ENCODE results near the gene ELMO1. TPM values are rescaled to one million over a fixed set of nuclear protein-coding genes. Genes with fewer than 3 reads are reported as not detected.

Gene ELMO1
- total and polyA plus RNA-seq, 2 experiments from 2014 or later, result 6.5 to 24.9 TPM

DNA sequence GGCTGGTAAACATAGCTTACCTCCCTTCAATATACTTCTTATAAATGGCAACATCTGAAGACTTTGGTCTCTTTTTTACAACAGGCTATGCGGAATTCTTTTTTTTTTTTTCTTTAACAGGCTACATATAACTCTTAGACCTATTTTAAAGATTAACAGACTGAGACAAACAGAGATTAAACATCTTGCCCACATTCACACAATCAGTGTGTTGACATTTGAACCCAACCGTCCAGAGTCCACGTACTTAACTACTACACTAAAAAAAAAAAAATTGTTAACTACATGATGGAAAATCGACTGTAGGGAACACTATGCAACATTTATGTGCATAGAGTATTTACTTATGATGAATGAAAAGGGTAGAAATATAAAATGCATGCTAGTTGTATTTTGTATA is 298.5 kb downstream of the ELMO1 start:
- TF ChIP-seq, protein P1, sequence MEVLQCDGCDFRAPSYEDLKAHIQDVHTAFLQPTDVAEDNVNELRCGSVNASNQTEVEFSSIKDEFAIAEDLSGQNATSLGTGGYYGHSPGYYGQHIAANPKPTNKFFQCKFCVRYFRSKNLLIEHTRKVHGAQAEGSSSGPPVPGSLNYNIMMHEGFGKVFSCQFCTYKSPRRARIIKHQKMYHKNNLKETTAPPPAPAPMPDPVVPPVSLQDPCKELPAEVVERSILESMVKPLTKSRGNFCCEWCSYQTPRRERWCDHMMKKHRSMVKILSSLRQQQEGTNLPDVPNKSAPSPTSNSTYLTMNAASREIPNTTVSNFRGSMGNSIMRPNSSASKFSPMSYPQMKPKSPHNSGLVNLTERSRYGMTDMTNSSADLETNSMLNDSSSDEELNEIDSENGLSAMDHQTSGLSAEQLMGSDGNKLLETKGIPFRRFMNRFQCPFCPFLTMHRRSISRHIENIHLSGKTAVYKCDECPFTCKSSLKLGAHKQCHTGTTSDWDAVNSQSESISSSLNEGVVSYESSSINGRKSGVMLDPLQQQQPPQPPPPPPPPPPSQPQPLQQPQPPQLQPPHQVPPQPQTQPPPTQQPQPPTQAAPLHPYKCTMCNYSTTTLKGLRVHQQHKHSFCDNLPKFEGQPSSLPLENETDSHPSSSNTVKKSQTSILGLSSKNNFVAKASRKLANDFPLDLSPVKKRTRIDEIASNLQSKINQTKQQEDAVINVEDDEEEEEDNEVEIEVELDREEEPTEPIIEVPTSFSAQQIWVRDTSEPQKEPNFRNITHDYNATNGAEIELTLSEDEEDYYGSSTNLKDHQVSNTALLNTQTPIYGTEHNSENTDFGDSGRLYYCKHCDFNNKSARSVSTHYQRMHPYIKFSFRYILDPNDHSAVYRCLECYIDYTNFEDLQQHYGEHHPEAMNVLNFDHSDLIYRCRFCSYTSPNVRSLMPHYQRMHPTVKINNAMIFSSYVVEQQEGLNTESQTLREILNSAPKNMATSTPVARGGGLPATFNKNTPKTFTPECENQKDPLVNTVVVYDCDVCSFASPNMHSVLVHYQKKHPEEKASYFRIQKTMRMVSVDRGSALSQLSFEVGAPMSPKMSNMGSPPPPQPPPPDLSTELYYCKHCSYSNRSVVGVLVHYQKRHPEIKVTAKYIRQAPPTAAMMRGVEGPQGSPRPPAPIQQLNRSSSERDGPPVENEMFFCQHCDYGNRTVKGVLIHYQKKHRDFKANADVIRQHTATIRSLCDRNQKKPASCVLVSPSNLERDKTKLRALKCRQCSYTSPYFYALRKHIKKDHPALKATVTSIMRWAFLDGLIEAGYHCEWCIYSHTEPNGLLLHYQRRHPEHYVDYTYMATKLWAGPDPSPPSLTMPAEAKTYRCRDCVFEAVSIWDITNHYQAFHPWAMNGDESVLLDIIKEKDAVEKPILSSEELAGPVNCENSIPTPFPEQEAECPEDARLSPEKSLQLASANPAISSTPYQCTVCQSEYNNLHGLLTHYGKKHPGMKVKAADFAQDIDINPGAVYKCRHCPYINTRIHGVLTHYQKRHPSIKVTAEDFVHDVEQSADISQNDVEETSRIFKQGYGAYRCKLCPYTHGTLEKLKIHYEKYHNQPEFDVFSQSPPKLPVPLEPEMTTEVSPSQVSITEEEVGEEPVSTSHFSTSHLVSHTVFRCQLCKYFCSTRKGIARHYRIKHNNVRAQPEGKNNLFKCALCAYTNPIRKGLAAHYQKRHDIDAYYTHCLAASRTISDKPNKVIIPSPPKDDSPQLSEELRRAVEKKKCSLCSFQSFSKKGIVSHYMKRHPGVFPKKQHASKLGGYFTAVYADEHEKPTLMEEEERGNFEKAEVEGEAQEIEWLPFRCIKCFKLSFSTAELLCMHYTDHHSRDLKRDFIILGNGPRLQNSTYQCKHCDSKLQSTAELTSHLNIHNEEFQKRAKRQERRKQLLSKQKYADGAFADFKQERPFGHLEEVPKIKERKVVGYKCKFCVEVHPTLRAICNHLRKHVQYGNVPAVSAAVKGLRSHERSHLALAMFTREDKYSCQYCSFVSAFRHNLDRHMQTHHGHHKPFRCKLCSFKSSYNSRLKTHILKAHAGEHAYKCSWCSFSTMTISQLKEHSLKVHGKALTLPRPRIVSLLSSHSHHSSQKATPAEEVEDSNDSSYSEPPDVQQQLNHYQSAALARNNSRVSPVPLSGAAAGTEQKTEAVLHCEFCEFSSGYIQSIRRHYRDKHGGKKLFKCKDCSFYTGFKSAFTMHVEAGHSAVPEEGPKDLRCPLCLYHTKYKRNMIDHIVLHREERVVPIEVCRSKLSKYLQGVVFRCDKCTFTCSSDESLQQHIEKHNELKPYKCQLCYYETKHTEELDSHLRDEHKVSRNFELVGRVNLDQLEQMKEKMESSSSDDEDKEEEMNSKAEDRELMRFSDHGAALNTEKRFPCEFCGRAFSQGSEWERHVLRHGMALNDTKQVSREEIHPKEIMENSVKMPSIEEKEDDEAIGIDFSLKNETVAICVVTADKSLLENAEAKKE (CRISPR knock-in tag; IDR thresholded peaks at IDR 0.05), result no peak
- no peak for TF ChIP-seq JUNB (IDR thresholded peaks at IDR 0.05; ENCODE audit: unreplicated experiment)
- no peak for TF ChIP-seq ZNF114 (CRISPR knock-in tag; IDR thresholded peaks at IDR 0.05)
- TF ChIP-seq, protein P2, sequence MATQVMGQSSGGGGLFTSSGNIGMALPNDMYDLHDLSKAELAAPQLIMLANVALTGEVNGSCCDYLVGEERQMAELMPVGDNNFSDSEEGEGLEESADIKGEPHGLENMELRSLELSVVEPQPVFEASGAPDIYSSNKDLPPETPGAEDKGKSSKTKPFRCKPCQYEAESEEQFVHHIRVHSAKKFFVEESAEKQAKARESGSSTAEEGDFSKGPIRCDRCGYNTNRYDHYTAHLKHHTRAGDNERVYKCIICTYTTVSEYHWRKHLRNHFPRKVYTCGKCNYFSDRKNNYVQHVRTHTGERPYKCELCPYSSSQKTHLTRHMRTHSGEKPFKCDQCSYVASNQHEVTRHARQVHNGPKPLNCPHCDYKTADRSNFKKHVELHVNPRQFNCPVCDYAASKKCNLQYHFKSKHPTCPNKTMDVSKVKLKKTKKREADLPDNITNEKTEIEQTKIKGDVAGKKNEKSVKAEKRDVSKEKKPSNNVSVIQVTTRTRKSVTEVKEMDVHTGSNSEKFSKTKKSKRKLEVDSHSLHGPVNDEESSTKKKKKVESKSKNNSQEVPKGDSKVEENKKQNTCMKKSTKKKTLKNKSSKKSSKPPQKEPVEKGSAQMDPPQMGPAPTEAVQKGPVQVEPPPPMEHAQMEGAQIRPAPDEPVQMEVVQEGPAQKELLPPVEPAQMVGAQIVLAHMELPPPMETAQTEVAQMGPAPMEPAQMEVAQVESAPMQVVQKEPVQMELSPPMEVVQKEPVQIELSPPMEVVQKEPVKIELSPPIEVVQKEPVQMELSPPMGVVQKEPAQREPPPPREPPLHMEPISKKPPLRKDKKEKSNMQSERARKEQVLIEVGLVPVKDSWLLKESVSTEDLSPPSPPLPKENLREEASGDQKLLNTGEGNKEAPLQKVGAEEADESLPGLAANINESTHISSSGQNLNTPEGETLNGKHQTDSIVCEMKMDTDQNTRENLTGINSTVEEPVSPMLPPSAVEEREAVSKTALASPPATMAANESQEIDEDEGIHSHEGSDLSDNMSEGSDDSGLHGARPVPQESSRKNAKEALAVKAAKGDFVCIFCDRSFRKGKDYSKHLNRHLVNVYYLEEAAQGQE (IDR thresholded peaks at IDR 0.05; ENCODE audit: unreplicated experiment), result no peak
- no peak for TF ChIP-seq EZH2phosphoT487 (IDR thresholded peaks at IDR 0.05; ENCODE audit: unreplicated experiment)
- no peak for TF ChIP-seq ETS1 (IDR thresholded peaks at IDR 0.05)
- TF ChIP-seq NANOG (IDR thresholded peaks at IDR 0.05; ENCODE audit: borderline replicate concordance), result no peak
- no peak for TF ChIP-seq CREB1 (CRISPR knock-in tag; IDR thresholded peaks at IDR 0.05; ENCODE audit: low read depth)
- TF ChIP-seq EZH2 (IDR thresholded peaks at IDR 0.05; ENCODE audit: low read depth, unreplicated experiment), result no peak
- TF ChIP-seq STAT1 (IDR thresholded peaks at IDR 0.05; ENCODE audit: unreplicated experiment), result no peak
- no peak for TF ChIP-seq POLR2AphosphoS5 (IDR thresholded peaks at IDR 0.05; ENCODE audit: low read depth)
- TF ChIP-seq CTCF (conservative IDR thresholded peaks at IDR 0.05; ENCODE audit: low read depth in 2 of 2), result no peak
- no peak for TF ChIP-seq ZNF331 (CRISPR knock-in tag; IDR thresholded peaks at IDR 0.05; ENCODE audit: low read depth)

More for the DNA sequence above, 298.5 kb downstream of the ELMO1 start:
- Histone ChIP-seq H2AFZ (no peak overlapping the region), H3K4me2 (no peak overlapping the region), H4K20me1 (replicated peaks; ENCODE audit: insufficient read depth) (no peaks in the 10 kb centered on the region), H3F3A (replicated peaks; ENCODE audit: low read depth) (no peaks in the 10 kb centered on the region), H3K27ac (ENCODE audit: low read depth) (no peak overlapping the region), H3K27me3 (ENCODE audit: insufficient read depth) (no peaks in the 10 kb centered on the region), H3K79me2 (replicated peaks; ENCODE audit: insufficient read depth) (no peaks in the 10 kb centered on the region), H3K36me3 (ENCODE audit: insufficient read depth) (no peaks in the 10 kb centered on the region), H3K4me3 (no peak overlapping the region), H3K4me1 (ENCODE audit: insufficient read depth) (no peaks in the 10 kb centered on the region), H3K9me2 (ENCODE audit: insufficient read depth) (peaks cover 3% of the 10 kb centered on the region; the same call in 1 of the 2 replicates)
- Mint-ChIP-seq H3K4me3 (no peak overlapping the region), H3K4me1 (peaks cover 34% of the 10 kb centered on the region), H3K27me3 (ENCODE audit: insufficient read depth, low read depth, poor library complexity) (peaks cover 3% of the 10 kb centered on the region), H3K36me3 (ENCODE audit: low read depth) (peaks cover 5% of the 10 kb centered on the region; the same call in 1 of the 3 replicates), H3K27ac (no peak overlapping the region), H3K9me3 (peaks cover 7% of the 10 kb centered on the region; the same call in 1 of the 3 replicates)
- no peak for ATAC-seq
- no peak for DNase-seq (ENCODE audit: low spot score)

Data from GM23338 (cell line).